ENCODE data around the gene PLAGL2.
"Not testable (repeated sequence)": the region's sequence is repeated elsewhere in the genome, so short reads cannot be mapped to it uniquely, and the experiment has no call there.

The PLAGL2 gene

DNA sequence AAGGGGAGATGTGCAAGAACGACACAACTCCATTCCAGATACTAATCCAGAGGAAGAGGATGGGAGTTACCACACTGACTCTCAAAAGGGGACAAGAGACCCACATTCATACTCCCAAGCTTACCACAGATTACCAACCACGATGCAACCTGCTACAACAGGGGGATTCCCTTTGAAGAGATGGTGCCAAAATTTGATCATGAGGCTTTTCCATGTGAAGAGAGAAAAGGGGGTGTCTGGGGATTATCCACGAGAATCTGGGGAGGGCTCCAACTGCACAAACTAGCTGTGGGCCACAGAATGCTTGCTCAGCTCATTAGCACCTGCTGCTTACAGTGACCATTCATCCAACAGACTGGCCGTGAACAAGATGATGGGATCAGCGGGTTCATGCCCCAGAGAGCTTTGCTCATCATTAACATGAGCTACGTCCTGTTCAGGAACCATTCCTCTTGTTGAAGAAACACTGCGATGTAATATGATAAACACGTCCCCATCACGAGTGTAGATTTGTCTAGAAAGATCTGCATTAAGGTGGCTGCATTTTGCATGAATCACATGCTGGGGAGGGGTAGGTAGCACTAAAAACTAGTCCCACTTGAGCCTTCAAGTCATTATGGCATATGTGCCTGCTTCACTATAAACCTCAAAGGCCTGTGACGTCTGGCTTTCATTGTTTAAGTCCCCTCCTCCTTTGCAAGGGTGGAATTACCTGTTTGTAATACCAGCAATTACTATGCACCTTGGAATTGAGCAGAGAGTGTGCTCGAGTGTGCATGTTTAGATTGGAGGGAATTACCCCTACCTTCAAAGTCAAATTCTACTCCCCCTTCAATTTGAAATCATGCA, 4.0 kb downstream of the PLAGL2 start:
- DNase-seq, result no peak

DNA sequence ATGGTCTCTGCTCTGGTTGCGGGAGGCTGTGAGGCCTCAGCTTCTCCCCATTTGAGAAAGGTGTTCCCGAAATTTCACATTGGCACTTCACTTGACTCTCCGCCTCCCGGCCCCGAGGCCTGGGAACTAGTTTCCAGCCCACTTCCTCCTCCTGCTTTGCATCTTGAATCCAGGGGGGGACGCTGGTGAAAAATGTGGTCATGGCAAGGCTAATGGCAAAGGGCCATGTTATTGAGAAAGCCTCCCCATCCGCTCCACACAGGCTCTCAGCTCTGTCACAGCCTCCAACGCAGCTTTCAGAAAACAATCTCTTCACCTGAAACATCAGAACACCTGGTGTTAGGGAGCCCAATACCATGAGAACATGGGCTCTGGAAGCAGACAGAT, 5.6 kb downstream of the PLAGL2 start:
- no peak for DNase-seq

DNA sequence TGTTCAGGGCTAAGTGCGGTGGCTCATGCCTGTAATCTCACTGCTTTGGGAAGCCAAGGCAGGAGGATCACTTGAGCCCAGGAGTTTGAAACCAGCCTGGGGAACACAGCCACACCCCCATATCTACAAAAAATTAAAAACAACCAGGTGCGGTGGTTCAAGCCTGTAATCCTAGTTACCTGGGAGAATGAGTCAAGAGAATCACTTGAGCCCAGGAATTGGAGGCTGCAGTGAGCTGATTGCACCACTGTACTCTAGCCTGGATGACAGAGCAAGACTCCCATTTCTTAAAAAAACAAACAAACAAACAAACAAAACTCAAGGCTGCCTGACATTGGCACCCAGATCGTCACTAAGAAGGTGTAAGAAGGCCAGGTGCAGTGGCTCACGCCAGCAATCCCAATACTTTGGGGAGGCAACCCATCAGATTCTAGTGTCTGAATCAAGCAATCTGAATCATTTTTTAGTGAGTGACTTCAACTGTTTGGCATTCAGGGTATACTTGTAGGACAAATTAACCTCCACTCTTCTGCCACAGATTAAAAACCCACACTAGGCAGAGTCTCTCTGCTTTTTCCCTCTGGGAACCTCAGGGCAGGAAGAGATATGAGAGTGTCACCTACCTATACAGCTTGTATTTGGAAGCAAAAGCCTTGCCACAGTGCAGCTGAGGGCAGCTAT, 6.1 kb downstream of the PLAGL2 start:
- no peak for DNase-seq

DNA sequence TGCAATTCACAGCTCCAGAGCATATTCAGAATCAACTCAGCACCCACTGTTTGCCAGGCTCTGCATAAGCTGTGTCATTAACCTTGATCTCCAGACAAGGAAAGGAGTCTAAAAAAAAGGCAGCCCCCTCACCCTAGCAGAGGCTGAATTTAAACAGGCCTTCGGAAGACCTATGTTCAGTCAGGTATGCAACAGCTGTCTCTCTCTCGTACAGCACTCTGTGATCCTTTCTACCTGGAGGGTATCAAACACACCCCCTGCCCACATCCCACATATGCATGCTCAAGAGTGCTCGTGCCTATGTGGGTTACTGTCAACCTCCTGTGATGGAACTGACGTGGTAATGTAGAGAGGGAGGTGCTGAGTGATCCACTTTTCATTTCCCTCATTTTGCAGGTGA, 8.5 kb downstream of the PLAGL2 start:
- no peak for DNase-seq

DNA sequence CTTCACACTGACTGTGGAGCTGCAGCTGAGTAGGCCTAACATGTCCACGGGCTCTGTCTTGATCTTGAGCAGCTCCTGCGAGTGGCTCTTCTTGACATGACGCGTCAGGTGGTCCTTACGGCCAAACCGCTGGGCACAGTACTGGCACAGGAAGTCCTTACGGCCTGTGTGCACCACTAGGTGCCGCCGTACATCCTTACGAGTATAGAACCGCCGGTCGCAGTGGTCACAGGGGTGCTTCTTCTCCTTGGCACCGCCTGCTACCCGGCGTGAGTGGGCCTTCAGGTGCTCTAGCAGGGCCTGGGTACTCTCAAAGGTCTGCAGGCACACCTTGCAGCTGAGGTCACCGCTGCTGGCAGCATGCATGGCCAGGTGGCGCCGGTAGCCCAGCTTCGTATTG, 10.4 kb downstream of the PLAGL2 start:
- not testable (repeated sequence) for DNase-seq

DNA sequence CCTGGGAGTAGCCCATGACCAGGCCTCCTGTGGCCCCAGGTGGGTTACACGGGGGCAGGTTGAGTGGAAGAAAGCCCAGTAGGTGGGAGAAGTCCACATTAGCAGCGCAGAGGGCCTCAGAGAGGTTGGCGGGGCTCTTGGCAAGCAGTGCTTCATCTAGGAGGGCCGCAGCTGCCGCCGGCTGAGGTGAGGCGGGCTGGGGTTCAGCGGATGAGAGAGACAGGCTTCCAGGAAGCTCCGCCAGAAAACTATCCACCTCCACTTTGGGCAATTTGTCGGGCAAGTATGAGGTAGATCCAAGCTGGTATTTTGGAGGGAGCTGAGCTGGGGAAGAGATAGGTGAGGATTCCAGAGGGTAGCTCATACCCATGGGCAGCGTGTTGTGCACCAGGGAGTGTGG, 10.9 kb downstream of the PLAGL2 start:
- DNase-seq, result not testable (repeated sequence)

DNA sequence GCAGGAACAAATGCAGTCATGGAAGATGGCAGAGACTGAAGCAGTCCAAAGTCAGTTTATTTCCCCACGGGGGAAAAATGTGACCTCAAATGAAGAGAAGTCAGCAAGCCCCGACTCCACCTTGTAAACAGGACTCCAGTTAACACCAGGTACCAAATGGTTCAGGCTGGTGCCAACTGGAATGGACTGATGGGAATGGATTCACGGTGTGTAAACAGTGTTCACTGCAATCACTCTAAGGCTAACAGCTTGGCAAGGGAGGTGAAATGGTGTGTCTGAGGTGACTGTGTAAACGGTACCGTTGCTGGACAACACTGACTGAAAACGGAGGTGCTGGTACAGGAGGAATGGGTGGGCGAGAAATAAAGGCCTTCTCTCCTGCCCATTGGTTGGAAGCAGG, 12.0 kb downstream of the PLAGL2 start:
- DNase-seq, result no peak

DNA sequence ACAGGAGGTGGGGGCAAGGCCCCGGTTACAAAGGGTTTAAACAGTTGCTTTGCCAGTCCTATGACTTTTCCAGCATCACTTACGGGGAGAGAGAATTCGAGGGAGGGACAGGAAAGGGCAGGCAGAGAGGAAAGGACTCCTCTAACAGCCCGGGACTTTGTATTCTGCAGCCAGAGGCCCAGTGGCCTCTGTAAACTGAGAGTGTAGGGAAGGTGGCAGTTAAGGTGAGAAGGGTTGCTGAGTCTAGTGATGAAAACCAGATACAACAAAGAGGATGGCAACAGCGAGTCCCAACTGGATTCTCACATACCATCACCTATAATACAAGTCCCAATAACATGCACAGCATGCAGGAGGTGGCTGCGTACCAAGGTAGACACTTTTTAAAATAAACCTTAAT, 13.5 kb downstream of the PLAGL2 start:
- DNase-seq, result no peak

DNA sequence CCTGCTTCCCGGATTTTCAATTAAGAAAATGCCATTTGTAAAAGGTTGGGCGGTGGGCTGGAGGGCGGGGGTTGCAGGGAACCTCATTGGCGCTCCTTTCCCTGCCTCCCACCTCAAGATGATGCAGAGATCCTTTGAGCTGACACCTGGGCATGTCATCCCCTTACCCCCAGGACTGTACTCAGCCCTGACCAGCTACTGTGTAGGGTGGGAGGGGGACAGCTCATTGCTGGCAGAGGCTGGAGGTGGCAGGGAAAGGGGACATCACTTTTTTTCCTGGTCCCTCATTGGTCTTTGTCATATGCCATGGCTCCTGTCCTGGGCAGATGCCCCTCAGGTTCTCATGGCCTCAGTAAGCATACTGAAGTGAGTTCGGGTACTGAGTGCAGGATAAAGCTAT, 14.2 kb downstream of the PLAGL2 start:
- DNase-seq, result not testable (repeated sequence)

DNA sequence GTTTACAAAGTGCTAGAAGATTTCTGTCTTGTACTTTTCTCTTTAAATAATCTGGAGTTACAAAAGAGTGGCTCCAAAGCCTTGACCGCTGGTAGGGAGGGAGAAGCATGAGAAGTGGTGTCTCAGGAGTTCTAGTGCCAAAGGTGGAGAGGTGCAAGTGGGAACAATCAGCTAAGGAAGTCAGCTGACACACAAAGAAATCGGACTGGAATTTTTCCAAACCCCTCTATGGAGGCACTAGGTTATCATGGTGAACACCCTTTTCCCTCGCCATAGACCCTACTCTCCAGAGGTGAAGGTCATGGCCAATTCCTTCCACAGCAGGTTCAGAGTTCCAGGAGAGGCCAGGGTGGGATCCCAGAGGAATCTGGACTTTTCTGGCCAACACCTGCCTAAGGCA, 14.8 kb downstream of the PLAGL2 start:
- no peak for DNase-seq

DNA sequence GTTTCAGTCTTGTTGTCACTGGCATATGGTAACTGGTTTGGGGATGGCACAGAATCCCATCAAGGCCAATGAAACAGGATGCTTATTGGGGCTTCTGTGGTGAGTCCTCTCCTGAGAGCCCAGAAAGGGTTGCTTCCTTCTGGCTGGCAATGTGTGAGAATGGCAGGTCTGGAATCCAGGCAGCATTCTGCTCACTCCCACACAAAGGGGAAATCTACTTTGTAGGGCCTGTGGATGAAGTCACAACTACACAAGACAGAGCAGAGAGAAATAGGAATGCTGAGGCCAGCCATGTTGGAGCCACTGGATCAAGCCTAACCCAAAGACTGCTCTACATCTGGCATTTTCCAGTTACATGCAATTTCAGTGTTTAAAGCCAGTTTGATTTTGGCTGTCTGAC, 15.7 kb downstream of the PLAGL2 start:
- DNase-seq, result no peak

DNA sequence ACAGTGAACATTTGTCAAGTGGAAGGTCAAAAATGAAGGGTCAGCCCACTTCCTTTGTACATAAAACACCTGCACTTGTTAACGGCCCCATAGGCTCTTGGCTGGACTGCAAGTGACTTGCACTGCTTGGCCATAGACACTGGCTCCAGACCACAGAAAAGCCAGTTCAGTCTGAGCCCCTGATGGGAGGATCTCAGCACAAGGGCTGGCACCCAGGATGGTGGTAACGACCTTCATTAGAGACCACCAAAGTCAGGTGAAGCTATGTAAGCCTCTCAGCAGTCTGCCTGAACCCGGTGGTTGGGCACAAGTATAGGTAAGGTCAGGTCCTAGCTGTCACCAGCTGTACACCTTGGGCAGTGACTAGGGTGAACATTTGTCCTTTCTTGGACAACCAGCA, 16.1 kb downstream of the PLAGL2 start:
- DNase-seq, result no peak

DNA sequence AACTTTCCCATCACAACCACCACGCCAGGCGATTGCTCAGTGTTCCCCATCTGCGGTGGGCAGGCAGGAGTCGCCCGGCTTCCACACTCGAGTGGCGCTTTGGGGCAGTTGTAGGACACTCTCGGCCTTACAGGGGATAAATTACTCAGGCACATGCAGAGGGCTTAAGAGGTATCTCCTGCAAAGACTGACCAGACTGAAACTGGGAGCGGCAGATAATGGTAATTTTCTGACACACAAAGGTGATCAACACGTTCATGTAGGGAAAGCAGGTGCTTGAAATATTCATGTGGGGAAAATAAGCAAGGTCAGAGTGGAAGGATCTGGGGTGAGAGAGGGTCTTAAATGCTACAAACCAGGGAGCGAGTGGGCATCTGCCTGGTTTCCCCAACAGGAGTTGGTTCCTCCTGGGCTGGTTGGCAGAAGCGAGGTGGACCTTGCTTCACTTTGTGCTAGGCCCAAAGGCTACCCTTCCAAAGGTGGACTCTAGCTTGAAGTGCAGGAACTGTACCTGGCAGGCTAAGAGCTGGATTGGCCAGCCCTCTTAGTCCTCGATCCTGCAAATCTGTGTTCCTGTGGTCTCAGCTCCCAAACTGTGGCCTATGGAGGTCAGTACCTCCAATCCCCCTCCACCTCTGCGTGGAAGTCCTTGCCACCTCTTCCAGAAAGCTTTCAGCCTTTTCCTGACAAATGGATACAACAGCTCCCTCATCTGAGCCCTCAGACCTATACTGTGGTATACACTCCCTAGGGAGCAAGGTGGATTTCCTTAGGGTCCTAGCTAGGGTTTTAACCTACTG, 16.7 kb downstream of the PLAGL2 start:
- DNase-seq, result peak; percentile 64

DNA sequence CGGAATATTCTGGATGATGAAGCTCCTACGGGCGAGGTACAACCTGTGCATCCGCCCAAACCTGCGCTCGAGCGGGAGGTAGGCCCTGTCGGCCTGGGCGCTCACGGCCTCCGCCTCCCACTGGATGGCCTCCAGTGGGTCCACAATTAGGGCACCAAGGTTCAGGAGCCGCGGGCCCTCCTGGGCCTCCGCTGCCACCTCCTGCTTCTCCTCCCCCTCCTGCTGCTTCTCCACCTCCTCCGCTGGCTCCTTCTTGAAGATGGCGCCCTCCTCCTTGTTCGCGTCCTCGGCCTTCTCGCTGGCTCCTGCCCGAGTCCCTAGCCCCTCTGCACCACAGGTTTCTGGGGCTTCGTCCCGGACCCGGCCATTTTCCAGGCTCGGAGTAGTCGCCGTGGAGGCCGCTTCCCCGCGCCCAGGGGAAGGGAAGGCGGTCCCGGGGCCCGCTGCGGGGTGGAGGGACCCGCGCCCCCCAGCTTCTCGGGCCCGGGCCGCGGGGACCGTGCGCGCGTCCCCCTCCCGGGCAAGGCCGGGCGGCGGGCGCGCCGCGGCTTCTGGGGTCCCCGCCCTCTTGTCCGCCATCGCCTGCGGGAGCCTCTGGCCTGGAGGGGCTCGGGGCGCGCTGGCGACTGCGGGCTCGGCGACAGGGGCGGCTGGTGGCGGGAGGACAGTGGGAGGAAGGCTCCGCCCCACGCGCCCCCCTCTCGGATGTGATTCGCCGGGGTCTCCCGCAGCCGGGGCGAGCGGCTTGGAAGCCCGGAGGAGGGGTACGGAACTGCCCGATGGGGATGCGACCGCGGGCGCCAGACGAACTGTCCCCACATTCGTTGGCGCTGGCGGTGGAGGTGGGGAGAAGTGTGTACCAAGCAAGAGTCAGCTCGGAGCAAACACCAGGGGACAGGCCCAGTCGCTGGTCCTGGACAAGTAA, 17.6 kb downstream of the PLAGL2 start:
- DNase-seq, result peak; percentile 64

DNA sequence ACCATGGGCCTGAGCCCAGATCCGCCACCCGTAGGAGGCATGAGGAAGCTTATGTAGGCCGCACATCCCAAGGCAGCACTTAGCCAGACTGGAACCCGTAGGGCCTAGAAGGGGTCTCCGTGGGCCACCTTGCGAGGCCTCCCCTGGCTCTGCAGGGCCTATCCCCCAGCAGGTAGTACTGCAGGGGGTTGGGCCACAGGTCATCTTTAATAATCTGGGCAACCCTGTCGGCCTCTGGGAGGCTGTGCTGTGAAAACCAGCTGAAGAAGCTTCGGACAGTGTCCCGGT, 18.5 kb downstream of the PLAGL2 start:
- no peak for DNase-seq

DNA sequence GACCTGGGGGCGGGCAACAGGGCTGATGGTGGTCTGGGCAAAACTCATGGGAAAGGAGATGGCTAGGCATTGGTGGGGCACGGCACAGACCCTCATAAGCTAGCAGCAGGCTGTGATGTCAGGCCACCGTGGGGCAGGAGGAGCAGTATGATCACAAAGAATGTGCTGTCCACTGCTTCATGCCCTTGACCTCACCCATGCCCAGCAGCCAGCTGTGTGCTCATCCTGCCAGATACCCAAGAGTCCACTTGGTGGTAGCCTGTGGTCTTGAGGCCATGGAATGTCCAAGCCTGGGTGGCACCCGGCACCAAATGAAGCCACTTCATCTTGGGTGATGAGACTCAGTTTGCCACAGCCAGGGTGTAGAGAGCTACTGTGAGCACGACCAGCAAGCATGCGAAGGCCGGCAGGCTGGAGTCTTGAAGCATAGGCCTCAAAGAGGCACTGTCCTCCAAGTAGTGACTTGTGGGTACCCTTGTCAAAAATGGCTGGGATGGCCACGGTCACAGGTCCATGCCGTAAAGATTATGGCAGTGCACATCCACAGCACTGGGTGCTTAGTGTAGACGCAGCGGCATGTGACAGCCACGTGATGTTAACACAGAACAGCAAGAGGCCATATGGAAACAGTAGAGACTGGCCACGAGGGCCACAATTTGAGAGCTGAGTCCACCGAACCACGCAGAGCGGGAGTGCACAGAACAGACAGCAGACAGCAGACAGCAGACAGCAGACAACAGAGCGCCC, 19.0 kb downstream of the PLAGL2 start:
- DNase-seq, result no peak

DNA sequence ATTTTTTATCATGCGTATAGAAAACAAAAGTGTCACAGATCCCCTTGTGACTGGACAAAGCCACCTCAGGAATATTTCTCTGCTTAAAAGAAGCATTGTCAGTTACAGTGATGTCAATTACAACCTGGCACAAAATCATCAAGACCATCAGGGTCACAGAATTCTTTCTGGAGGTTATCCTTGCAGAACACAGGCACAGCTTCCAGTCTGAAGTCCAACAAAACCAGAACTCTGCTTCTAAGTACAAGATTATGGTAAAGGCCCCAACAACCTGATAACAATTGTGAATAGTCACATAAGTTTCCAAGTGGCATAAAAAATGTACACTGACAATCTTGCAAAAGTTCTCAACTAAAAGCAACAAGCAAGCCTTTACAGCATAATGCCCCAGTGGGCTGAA, 21.0 kb downstream of the PLAGL2 start:
- no peak for DNase-seq

DNA sequence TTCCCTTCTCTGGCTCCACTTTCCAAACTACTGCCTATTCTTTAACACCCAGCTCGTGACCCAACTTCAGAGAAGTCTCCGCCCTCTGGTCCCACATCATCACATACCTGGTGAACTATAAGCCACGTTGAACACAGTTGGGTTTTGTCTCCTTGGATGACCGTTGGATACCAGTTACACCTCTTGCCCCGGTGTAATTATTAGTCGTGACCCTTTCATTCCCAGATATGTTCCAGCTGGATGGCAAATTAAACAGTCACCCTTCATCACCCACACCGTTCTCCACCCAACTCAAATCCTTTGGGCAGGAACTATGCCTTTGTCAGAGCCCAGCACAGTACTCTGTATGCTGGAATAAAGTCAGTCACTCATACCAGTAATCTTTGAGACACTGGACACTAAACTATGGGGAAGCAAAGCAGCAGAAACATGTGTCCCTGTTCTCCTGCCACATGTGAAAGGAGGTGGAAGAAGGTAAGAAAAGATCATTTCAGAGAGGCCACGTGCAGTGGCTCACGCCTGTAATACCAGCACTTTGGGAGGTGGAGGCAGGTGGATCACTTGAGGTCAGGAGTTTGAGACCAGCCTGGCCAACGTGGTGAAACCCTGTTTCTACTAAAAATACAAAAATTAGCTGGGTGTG, 22.5 kb downstream of the PLAGL2 start:
- DNase-seq, result no peak

DNA sequence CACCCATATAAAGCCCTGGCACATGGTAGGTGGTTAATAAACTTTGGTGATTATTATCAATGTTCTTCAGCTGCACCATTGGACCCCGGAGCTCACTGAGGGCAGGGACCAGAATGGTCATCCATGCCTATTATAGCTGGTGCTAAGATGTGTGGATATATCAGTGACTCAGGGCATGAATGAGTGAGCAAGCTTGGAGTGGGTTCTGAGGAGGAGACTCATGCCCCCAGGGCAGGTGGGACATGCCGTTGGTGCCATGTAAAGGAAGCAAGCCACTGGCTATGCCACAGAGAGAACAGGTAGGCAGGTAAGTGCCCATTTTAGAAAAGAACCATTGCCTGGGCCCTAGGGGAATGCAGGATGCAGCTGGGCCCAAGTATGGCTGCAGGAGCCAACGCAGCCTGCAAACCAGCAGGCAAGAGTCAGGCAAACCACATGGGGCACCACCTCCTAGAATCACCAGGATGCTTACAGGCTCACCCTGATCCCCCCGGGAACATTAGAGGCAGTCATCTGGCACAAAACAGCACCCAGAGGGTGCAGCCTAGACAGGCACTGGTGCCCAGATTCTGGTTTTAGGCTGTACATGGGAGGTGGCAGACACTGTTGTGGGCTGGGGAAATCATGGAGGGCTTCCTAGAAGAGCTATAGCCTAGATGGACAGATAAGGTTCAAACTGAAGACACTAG, 23.5 kb downstream of the PLAGL2 start:
- no peak for DNase-seq

DNA sequence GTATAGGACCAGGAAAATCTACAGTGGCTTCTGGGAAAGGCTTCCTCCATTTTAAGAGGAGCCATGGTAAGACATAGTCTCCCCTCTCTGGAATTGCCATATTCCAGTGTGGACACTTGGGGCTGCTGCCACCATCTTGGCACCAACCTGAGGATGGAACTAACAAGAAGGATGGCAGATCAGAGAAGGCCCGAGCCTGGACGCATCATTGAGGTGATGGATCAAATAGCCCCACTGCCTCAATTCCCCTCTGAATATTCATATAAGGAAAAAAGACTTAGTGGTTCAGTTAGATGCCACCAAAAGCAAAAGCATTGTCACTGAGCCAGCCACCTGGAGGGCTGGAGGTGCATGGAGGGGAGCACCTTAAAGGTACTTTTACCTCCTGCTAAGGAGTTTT, 25.9 kb downstream of the PLAGL2 start:
- no peak for DNase-seq

DNA sequence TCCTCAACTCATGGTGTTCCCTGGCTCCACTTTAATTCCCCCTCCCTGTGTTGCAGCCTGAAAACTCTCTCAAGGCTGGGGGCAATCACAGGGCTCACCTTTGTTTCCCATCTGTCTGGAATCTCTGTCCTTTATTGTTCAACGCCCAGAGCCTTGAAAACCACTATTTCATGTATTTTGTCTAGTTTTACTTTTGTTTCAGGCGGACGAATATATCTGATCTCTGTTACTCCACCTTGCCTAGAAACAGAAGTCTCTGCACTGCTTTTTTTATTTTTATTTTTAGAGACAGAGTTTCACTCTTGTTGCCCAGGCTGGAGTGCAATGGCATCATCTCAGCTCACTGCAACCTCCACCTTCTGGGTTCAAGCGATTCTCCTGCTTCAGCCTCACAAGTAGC, 27.6 kb downstream of the PLAGL2 start:
- DNase-seq, result no peak

Data from NCI-H1092 treated with DMSO at 0.1 percent for 48 hours (cell line).